ENCODE results near the gene NDST1.

The NDST1 gene

DNA sequence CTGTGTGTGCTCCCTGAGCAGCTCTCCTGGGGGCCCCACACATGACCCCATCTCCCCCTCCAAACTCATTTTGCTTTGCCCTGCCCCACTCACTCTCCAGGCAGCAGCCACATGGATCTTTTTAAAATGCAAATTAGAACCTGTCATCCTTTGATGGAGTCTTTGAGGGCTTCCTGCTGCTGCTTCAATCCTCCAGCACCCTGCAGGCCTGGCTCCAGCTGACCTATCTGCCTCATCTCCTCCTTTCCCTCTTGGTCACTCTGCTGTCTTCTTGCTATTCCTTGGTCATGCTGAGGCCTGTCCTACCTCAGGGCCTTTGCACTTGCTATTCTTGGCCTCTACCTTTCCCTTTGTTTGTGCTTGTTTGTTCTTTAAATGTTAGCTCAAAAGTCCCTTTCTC lies 17.9 kb downstream of the NDST1 start:
- no peak for TF ChIP-seq CTCF (IDR thresholded peaks at IDR 0.05; ENCODE audit: extremely low read depth, missing control alignments)
- no peak for DNase-seq (ENCODE audit: low spot score)

GRCh38 chr5:150527038-150527437 lies 19.1 kb downstream of the NDST1 start:
- no peak for DNase-seq (ENCODE audit: low spot score)
- no peak for TF ChIP-seq CTCF (IDR thresholded peaks at IDR 0.05; ENCODE audit: extremely low read depth, missing control alignments)

DNA sequence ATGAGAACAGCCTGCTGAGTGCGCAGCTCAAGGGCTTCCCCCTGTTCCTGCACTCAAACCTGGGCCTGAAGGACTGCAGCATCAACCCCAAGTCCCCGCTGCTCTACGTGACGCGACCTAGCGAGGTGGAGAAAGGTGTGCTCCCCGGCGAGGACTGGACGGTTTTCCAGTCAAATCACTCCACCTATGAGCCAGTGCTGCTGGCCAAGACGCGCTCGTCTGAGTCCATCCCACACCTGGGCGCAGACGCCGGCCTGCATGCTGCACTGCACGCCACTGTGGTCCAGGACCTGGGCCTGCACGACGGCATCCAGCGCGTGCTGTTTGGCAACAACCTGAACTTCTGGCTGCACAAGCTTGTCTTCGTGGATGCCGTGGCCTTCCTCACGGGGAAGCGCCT lies 19.9 kb downstream of the NDST1 start:
- DNase-seq (ENCODE audit: low spot score): no peak
- no peak for TF ChIP-seq CTCF (IDR thresholded peaks at IDR 0.05; ENCODE audit: extremely low read depth, missing control alignments)

GRCh38 chr5:150528924-150529546 lies 21.1 kb downstream of the NDST1 start:
- no peak for DNase-seq (ENCODE audit: low spot score)
- no peak for TF ChIP-seq CTCF (IDR thresholded peaks at IDR 0.05; ENCODE audit: extremely low read depth, missing control alignments)

- no peak for TF ChIP-seq CTCF (IDR thresholded peaks at IDR 0.05; ENCODE audit: extremely low read depth, missing control alignments)
- no peak for DNase-seq (ENCODE audit: low spot score)
Measured at GRCh38 chr5:150529555-150529954, 21.6 kb downstream of the NDST1 start.

DNA sequence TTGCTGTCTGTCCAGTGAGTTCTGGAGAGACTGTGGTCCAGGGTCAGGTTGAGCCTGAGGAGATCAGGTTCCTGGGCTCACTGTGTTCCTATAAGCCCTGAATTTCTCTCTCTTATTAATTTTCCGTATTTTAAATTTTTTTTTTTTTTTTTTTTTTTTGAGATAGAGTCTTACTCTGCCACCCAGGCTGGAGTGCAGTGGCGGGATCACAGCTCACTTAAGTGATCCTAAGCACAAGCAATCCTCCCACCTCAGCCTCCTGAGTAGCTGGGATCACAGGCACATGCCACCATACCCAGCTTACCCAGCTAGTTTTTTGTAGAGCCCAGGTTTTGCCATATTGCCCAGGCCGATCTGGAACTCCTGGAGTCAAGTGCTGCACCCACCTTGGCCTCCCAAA lies 22.5 kb downstream of the NDST1 start:
- DNase-seq (ENCODE audit: low spot score): no peak

More for the DNA sequence above, 22.5 kb downstream of the NDST1 start:
- TF ChIP-seq CTCF (IDR thresholded peaks at IDR 0.05; ENCODE audit: extremely low read depth, missing control alignments): no peak
